ENCODE results near the gene TMEM72. TPM values are rescaled to one million over a fixed set of nuclear protein-coding genes. Genes with fewer than 3 reads are reported as not detected.

The TMEM72 gene
- total RNA-seq, 1 donor from 2014 or later = not detected

DNA sequence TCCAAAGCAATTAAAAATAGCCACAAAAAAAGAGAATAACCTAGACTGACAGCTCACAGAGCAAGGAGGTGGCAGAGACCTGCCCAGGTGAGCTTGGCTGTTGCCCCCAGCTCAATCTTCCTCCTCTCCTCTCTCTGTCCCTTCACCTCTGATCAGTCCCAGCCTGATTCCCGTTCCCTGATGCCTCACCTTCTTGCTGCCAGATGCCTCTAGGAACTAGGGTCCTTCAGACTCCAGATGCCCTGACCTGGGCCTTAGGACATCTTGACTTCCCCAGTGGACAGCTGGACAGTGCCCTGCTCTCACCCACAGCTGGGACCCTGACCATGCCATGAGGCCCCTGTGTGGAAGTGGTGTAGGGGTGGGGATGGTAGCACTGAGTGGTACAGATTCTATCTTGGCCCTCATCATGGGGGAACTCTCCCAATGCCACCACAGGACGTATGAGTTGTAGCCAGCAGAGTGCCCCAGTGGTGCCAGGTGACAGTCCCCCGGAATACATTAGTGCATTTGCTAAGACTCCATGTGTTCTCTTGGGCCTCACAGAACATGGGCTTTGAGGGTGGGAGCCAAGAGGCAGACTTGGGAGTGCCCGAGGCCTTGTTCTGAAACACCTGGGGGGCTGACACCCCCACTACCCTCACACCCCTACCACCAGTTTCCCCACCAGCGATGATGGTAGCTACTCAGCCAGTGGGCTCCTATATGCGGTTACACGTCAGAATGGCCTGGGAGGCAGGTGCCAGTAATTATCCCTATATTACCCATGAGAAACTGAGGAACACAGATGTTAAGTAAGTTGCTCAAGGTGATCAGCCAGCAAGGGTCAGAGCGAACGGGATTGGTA lies 65.4 kb downstream of the TMEM72 start:
- intact Hi-C loops (cut with micrococcal nuclease) = loop anchor here (10.0 kb wide), 1 partner anchor 102 kb away; no protein-coding TSS in a partner anchor

DNA sequence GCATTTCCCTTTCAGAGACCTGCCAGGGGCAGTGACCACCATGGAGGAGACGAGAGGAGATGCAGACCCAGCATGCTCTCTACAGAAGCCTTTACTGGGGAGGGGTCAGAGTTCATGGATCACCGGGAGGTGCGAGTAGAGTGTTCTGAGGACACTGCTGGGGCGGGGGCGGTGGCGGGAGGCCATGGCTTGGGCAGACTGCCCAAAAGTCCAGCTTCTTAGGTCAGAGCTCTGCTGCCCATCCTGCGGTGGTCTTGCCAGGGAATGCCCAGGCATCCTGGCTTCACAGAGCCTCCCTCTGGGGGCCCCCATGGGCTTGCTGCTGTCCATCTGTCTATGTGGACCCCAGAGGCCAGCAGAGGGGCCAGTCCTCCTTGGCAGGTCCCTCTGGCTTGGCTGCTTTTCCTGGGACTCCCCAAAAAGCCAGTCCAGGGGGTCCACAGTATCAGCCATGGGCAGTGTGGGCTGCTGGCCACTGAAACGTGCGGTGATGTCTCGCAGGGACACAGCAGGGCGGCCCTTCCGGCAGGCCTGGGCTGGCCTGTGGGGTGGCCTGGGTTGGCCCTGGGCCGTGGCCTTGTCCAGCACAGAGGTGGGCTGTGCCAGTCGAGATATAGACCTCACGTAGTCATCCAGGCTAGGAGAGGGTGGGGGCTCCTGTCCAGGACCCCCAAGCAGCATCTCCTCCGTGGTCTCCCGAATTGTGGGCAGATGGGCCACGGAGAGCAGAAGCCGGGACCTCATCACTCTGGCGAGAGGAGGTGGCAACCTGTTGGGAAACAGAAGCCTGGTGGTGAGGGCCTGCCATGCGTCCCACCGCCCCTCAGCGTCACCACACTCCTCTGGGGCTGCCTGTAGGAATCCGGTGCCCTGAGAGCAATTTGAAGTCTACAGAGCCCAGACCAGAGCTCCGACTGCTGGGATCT lies 66.4 kb downstream of the TMEM72 start:
- intact Hi-C loops (cut with micrococcal nuclease) = loop anchor here (10.0 kb wide), 1 partner anchor 103 kb away; no protein-coding TSS in a partner anchor

DNA sequence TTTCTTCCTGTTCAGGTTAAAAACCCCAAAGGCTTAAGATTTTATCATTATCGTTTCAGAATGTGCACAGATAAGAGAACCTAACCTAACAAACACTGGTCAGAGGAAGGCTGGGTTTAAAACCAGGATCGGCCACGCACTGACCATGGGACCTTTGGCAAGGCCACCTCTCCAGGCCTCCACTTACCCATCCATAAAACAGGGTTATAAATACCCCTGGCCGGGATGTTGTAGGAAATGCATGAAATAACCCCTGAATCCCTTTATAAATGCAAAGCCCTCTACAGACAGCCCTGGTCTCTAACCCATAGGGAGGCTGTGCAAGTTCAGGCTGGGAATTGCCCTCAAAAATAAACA lies 67.1 kb downstream of the TMEM72 start:
- intact Hi-C loops (cut with micrococcal nuclease) = loop anchor here (10.0 kb wide), 1 partner anchor 103 kb away; no protein-coding TSS in a partner anchor

DNA sequence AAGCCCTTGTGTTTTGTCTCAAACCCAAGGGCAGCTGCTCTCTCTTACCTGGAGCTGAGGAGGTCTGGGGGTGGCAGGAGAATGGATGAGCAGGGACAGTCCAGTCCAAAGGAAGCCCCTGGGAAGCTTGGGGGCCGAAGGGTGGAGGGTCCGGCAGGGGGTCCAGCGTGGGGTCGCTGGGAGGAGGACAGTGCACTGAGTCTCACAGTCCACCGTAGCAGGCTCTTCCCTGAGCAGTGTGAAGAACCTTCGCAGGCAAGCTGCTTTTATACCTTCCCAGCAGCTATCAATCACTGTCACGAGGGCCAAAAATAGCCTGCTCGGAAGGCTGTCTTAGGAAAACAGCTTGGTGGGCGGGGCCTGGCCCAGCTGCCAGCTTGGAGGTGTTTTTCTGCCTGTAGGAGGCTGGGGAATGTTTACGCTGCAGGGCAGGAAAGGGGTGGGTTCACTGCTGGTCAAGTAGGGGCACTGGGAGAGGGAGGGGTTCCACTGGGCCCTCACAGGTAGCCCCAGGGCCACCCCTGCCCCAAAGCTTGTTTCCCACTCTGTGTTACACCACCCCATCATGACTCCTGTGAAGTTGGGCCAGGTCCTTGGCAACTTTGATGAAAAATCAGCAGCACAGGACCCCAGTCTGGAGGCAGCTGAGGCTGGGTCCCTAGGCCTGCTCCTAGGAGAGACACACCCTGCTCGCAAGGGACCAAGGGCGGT lies 67.6 kb downstream of the TMEM72 start, which contains the start of gene DEPP1:
TSS of gene DEPP1 (minus strand) at position 240 of the 711 bp plus-strand sequence. CDS start 779 bp downstream, outside the sequence.
- intact Hi-C loops (cut with micrococcal nuclease) = loop anchor here (10.0 kb wide), 1 partner anchor 104 kb away; no protein-coding TSS in a partner anchor

DNA sequence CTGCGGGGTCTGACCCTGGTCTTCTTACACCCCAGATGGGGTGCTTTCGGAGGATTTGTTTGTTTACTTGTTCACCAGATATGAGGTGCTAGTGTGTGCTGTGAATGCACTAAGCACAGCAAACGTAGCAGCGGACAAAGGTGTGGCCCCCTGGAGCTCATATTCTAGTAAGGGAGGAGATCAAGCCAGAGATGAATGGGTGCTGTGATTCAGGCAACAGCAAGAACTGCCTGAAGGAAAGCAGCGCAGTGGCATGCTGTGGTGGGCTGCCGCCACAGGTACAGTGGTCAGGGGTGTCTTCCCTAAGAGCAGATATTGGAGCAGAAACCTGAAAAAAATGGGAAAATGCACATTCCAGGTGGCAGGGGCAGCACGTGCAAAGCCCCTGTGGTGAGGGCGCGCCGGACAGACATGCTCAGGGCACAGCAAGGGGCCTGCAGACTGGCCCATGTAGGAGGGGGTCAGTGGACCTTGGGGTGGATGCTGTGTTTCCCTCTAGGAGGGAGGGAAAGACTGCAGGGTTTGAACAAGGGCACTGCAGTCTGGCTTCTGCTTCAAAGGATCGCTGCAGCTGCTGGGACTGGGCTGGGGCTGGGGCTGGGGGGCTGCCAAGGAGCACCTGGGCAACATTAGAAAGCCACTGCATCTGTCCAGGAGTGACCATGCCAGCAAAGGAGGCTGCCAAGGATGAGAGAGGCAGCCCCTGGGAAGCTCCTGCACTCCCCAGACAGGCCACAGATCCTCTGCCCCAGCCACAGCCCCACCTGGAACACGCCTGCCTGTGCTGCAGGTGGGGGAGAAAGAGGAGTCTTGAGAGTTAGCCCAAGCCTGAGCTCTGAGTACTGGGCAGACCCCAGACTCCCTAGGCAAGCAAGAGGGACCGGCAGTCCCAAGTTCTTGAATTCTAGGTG lies 68.4 kb downstream of the TMEM72 start:
- intact Hi-C loops (cut with micrococcal nuclease) = loop anchor here (10.0 kb wide), 1 partner anchor 105 kb away; no protein-coding TSS in a partner anchor

DNA sequence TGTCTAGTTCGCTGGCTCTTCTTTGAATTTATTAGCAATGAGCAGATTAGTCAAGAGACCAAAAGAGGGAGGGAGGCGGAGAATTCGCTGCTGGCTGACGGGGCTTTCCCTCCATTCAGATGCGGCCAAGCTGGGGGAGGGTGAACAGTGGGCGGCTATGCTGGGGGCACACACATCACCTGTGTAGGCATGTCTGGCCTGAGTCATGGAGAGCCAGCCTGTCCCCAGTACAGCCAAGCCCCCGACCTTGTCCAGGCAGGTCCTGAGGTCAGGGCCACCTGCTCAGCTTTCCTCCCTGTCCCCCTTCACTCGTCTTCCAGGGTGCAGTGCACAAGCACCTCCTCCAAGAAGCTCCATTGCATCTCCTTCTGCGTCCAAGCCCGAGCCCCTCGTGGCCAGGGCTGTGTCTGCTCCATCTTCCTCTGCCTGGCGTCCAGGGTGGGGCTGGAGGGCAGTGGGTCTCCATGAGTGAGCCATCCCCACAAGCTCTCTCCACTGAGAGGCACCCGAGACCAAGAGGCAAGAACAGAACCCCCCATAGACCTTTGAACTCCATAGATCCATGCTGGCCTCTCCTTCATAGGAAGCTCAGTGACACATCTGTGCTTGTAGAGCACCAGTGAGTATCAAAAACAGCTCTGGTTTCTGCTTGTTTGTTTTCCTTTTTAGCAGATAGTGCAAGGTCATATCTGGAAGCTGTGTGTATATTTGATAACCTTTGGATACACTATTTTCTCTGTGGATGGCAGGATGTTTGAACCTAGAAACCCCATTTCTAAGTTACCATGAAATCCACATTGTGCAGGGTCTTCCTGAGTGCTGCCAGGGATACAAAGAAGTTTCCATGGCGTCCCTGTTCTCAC lies 69.4 kb downstream of the TMEM72 start:
- intact Hi-C loops (cut with micrococcal nuclease) = no loop called here

DNA sequence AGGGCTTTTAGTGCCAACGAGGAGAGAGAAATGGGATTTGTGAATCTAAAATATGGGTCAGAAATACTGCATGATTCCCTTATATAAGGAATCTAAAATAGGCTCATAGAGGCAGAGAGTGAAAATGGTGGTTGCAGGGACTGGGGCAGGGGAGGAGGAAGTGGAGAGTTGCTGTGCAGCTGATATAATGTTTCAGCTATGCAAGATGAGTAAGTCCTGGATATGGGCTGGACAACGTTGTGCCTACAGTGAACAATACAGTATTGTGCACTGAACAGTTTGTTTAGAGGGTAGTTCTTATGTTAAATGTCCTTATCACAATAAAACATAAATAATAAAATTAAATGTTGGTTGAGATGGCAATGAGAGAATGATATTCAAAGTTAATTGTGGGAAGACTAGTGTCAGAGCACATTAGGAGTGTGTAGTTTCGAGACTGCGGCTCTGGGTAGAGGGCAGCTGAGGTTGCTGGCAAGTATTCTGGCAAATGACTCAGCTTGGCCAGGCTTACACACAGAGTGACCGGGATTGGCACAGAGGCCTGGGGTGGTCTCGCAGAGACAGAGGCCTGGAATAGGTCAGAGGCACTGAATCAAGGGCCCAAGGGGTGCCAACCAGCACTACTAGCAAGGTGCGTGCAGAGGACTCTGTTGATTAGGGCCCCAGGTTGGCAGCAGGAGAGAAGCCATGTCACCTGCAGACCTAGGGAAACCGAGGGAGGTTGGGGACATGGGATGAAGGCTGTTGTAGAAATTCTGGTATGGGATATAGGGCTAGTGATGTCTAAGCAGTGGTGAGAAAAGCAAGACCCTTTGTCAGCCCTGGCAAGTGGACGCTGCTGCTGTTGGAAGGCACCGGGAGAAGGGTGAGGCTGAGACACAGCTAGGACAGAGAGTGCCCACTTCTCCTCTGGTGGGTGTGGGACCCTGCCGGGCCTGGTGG lies 70.3 kb downstream of the TMEM72 start:
- intact Hi-C loops (cut with micrococcal nuclease) = no loop called here

DNA sequence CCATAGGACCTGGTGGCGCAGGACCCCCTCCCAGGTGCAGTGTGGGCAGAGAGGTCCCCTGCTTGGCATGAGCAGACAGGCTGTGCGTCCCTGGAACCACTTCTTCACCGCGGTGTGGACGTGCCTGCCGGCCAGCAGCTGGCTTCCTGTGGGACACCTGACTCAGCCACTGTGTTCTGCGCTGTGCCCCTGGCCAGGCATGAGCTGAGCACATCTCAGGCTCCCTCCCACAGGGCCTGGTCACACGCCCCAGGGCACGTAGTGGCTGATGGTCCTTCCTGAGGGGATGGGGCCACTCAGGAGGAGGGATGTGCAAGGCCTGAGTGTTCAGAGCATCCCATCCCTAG lies 71.0 kb downstream of the TMEM72 start:
- intact Hi-C loops (cut with micrococcal nuclease) = no loop called here

DNA sequence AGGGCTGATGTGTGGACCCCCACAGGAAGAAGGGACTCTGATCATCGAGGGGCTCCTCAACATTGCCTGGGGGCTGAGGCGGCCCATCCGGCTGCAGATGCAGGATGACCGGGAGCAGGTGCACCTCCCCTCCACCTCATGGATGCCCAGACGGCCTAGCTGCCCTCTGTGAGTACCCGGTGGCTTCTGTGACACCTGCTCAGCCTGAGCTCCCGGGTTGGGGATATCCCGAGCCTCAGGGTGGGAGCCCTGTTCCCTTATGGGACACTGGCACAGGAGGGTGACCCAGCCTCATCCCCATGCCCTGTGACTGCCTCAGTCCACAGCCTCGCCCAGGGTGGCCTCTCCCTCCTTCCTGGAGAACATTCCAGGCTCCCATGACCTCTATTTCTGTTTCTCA lies 71.4 kb downstream of the TMEM72 start:
- intact Hi-C loops (cut with micrococcal nuclease) = no loop called here

DNA sequence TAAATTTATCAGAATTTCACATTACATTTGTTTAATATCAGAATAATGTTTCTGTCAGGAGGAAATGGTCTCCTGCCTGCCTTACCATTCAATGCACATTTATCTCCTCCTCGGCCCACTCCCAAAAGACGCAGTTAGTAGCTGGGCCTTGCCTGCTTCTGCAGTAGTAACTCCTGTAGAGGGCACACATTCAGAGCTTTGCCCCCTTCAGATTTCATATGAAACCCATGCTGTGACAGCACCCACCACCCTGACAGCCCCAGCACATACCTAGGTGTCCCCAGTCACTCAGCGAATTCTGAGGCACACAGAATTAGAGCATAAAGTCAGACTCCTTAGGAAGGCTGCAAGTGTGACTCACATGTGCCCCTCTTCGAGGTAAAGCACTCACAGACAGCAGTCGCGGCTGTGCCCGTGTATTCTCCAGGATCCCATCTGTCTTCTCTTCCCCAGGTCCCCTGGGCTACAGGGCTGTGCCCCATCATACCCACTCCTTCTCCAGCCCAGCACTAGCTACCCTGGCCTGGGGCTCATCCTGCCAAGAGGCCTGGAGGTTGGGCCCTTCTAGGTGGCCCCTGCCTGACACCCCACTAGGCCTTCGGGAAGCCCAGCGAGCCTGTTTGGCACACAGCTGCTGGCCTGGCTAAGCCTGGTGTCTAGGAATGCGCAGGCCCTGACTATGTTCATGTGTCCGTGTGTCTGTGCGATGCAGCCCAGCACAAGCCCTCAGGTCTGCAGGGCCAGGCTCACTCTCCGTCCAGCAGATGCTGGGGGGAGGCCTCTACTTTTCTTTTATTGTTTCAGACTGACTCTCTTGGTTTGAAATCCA lies 72.1 kb downstream of the TMEM72 start:
- intact Hi-C loops (cut with micrococcal nuclease) = no loop called here

DNA sequence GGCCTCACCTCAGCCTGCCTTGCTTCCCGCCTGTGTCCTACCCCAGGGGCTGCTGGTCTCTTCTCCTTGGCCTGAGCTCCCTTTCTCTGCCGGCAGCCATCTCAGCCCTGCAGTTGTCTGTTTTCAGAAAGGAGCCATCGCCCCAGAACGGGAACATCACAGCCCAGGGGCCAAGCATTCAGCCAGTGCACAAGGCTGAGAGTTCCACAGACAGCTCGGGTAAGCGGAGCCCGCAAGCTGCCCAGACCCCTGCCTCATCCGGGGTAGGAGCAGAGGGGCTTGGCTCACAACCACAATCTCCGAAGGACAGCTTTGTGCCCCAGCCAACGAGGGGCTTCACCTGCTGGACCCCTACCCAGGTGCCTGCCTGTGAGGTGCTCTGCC lies 72.8 kb downstream of the TMEM72 start:
- intact Hi-C loops (cut with micrococcal nuclease) = no loop called here

DNA sequence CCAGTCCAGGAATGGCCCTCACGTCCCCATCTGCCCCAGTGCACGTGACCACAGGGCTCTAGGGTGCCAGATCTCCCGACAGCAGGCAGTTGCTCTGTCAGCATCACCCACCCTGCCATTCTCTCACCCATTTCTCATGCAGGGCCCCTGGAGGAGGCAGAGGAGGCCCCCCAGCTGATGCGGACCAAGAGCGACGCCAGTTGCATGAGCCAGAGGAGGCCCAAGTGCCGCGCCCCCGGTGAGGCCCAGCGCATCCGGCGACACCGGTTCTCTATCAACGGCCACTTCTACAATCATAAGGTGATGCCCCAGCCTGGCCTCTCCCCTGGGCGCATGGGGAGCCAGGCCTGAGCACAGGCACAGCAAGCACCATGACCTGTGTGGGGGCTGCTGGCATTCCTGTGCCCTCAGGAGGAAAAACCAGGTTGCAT lies 73.5 kb downstream of the TMEM72 start:
- intact Hi-C loops (cut with micrococcal nuclease) = no loop called here

DNA sequence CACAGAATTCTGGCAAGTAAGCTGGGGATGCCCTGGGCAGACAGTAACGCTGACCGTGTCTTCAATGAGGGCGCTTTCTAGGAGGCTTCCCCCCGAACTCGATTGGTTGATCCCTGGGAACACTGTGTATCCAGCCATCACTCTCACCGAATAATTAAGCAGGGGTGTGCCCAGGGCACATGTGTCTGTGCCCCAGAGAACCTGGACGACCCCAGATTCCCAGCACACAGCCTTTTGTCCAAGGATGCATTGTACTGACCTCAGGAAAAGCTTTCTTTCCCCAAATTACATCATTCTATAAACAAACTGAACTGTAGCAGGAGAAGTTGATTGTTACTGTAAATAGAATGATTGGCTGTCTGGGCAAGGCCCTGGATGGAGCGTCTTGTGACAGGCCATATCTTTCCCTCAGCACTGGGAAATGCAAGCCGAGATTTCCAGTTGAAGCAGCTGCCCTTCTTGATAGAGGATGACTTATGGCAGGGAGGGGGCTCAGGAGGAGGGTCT lies 74.1 kb downstream of the TMEM72 start:
- intact Hi-C loops (cut with micrococcal nuclease) = no loop called here

DNA sequence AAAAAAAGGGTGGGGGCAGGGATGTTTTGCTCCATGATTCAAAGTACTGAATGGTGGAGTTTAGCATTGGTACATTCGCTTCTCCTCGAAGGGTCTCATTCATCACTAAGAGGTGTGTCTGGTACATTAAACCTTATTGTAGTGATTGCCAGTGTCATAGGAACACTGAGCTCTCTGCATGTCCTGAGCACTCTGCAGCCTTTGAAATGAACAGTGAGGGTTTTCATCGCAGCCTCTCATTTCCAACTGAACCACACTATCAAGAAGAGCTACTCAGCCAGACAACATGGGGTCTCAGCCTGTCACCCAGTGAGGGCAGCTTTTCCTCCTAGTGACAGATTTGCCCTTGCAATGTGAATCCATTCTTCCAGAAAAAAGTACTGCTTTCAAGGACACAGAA lies 75.0 kb downstream of the TMEM72 start:
- intact Hi-C loops (cut with micrococcal nuclease) = no loop called here
